LHCN-M2 (cell line): ENCODE measurements around the gene CYFIP2. TPM values are rescaled to one million over a fixed set of nuclear protein-coding genes. Genes with fewer than 3 reads are reported as not detected.

Experiments used
- DNase-seq: peaks from one replicate; pipeline ENCODE4 v3.0.0-alpha.2; 2012; ENCODE audit warnings: low read depth
- total RNA-seq: library from RNA; depleted of rRNA; stranded (reverse); fragments of >200 nt; gene quantifications from 2 replicates; pipeline ENCODE4 v1.2.3, GENCODE V29; 2014

CYFIP2 gene
- total RNA-seq, 1 experiment from 2014 or later = 6.1 TPM

DNA sequence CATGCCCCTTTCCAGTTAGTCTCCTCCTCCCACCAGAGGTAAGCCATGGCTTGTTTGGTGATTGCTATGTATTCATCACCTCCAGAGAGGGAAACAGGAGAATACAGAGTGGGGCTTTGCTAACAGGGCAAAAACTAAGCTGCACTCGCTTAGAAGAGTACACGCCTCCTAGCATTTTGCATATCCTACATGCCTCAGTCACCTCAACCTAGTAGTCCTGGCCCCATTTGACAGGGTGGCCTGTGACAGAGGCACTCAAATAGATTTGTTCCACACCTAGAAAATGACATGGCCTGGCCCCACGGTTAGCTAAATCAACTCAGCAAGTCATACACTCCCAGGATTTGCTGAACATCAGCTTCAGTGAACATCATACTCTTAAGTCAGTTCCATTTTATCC lies 90.7 kb downstream of the CYFIP2 start:
- no peak for DNase-seq

GRCh38 chr5:157357823-157358222 lies 91.9 kb downstream of the CYFIP2 start:
- DNase-seq = no peak

DNA sequence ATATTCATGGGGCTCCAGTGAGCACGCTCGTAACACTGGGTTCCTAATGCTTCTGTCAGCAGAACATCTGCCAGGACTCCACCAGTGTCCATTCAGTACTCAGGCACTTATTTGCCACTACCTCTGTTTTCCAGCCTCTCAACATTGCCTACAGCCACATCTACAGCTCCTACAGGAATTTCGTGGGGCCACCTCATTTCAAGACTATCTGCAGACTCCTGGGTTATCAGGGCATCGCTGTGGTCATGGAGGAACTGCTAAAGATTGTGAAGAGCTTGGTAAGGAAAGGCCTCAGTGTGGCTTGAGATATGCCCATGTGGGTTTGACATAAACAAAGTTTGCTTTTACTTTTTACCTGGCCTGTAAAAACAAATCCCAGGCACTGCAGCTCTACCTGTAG lies 92.9 kb downstream of the CYFIP2 start:
- no peak for DNase-seq

DNA sequence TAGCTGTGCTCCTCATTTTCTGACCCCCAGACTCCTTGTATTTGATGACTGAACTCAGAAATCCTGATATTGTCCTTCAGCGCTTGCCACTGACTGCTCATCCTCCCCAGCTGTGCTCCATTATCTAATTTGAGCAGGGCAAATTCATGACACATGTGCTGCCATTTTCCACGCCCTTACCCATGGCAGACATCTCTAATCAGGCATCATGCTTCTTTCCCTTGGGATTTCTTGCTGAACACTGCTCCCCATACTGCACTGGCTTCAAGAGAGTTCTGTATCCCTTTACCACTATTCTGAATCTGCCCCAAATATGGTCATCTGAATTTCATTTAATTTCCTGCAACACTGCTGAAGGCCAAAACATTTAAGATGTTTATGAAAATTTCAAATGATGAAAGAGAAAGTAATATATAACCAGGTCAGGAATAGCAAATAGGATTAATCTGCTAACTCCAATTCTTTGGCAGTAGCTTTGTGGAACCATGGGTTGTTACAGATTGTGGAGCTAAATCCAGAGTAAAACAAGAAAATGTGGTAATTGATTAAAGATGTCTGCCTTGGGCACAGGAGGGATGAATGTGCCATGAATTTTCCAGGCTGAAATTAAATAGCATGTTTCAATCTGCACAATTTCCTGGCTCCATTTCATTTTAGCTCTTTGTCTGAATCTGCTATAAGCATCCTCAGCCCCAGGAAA lies 93.6 kb downstream of the CYFIP2 start:
- DNase-seq = peak; percentile 19

DNA sequence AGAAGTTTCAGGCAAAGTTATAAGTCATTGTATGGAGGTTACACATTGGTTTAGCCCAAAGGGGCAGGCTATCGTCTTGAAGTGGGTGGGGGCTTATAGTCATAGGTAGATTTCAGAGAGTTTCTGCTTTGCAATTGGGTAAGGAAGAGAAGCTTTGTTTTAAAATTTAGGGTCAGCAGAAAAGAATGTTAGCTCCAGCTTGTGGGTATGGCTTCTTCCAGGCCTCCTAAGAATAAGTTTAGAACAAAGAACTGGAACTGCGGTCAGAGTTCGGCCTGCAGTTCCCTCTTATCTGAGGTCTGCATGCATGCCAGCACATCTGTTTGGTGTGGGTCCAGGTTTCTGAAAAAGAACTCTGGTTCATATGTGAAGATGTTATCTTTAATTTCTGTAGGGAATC lies 96.1 kb downstream of the CYFIP2 start:
- DNase-seq = peak; percentile 17

- no peak for DNase-seq
These were observed 96.6 kb downstream of the CYFIP2 start for GRCh38 chr5:157362502-157362901.

- DNase-seq = no peak
These were observed 97.1 kb downstream of the CYFIP2 start for GRCh38 chr5:157362982-157363381.

- DNase-seq = no peak
These were observed 99.8 kb downstream of the CYFIP2 start for GRCh38 chr5:157365732-157366131.

- peak; percentile 74 for DNase-seq
These were observed 101.1 kb downstream of the CYFIP2 start for GRCh38 chr5:157366741-157367674.

DNA sequence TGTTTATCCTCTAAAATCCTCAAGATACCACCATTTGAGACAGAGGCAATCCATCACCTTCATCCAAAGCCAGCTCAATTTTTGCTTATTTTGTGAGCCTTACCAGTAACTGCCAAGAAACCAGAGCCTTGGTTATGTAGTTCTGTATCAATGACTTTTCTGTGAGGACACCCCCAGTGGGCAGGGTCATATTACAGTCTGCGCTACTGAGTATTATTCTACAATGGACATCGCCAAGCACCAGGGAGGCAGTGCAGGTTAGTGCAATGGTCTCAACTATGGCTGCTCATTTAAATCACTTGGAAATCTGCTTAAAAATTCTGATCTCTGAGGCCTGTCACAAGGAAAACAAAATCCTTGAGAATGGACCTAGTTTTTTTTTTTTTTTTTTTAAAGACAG lies 103.6 kb downstream of the CYFIP2 start:
- no peak for DNase-seq

DNA sequence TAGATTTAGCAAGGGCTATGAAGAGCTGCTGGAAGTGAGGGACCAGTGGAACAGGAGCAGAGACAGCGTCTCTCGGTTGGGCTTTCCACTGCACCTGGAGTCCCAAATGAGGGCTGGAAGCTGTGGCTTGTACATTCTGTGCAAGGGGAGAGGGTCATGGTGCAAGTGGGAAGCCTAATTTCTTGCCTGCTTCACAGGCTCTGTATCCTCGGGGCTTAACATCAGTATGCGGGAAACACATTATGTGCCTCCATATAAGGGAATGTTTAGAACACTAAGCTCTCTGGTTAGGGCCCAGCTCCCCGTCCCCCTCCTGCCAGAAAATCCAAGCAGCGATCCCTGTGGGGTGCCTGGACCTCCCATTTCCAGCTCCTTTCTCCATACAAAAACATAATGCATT lies 105.0 kb downstream of the CYFIP2 start:
- DNase-seq = no peak

DNA sequence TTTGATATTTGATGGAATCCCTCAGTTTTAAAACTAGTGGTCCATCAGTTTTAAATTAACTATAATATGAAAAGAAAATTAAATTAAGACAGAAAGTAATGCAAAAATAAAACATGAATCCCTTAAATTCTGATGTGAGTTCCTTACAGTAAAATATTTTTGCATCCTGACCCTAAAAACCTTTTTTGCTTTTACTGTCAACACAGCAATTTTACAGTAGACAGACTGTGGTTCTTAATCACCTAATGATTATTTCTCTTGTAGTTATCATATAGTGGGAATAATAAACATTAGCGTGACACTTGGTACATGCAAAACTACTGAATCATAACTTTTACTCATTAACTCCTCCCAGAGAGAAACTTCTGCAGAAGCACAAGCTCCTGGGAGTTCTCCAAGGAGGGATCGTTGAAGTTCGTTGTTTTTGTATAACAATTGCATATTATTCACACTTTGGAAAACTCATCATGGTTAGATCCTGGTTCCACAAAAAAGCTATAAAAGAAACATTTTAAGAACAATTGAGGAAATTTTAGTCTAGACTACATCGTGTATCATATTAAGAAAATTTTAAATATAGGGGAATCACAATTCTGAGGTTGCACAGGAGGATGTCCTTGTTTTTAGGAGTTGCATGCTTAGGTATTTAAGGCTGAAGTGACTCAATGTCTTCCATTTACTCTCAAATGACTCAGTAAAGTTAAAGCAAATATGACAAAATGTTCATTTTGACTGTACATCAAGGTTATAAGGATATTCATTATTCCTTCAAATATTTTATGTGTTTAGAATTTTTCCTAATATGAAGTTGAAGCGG lies 105.9 kb downstream of the CYFIP2 start:
- no peak for DNase-seq

- DNase-seq = no peak
These were observed 106.5 kb downstream of the CYFIP2 start for GRCh38 chr5:157372472-157372822.

GRCh38 chr5:157378509-157378908 lies 112.6 kb downstream of the CYFIP2 start:
- no peak for DNase-seq

DNA sequence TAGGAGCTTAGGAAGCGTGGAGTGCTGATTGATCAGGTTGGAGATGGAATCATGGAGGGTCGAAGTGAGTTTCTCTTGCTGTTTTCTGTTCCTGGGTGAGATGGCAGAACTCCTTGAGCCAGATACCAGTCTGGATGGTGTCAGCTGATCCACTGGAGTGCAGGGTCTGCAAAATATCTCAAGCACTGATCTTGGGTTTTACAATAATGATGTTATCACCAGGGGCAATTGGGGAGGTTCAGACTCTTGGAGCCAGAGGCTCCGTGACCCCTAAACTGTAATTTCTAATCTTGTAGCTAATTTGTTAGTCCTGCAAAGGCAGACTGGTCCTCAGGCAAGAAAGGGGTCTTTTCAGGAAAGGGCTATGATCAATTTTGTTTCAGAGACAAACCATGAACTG lies 114.1 kb downstream of the CYFIP2 start:
- no peak for DNase-seq

DNA sequence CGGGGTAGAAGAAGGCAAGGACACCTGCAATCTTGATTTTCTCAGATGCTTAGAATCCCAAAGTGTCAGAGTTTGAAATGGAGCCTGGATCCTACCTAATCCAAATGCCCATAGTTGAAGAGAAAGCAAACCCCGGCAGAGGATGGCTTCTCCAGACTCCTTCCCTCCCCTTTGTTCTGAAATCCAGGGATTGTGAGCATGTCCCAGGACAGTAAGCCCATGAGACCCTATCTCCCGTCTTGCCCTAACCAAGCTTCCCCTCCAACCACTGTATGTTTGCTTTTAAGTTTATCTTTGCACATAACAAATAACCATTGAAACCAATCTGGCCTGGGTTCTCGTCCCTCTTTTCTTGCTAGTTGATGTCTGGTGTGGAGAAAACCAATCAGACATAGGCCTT lies 115.8 kb downstream of the CYFIP2 start:
- DNase-seq = no peak

- no peak for DNase-seq
These were observed 117.3 kb downstream of the CYFIP2 start for GRCh38 chr5:157382996-157383800.

- peak; percentile 96 for DNase-seq
These were observed 119.2 kb downstream of the CYFIP2 start for GRCh38 chr5:157384971-157385709.

DNA sequence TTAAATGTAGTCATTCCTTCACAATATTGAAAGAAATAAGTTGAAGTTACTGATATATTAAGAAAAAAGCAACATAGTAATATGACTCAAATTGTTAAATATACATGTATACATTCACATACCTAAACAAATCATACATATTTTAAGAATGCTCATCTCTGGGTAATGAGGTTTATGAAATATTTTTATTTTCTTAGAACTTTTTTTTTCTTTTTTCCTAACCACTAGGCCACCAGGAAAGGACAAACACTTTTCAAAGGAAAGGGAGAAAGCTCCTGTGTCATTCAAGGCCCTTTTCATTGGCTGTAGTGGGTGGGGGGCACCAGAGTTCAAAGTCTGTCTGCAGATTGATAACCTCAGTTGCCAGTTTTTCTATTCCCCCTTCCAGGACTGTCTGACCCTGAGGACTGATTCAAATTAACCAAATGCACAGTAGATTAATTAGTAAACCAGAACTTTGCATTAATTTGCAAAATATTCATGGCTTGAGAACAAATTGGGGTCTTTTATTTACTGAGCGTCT lies 121.2 kb downstream of the CYFIP2 start:
- DNase-seq = no peak

- peak; percentile 96 for DNase-seq
These were observed 121.8 kb downstream of the CYFIP2 start for GRCh38 chr5:157387683-157388093.
